Superior temporal gyrus (tissue), 1 donor: ENCODE results near the gene CYBRD1.
"Not testable (repeated sequence)": the region's sequence is repeated elsewhere in the genome, so short reads cannot be mapped to it uniquely, and the experiment has no call there.

Experiments
- DNase-seq: peaks from one replicate; pipeline ENCODE4 v3.0.0-alpha.2; 2016; ENCODE audit errors: extremely low spot score

CYBRD1 gene, protein sequence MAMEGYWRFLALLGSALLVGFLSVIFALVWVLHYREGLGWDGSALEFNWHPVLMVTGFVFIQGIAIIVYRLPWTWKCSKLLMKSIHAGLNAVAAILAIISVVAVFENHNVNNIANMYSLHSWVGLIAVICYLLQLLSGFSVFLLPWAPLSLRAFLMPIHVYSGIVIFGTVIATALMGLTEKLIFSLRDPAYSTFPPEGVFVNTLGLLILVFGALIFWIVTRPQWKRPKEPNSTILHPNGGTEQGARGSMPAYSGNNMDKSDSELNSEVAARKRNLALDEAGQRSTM

DNA sequence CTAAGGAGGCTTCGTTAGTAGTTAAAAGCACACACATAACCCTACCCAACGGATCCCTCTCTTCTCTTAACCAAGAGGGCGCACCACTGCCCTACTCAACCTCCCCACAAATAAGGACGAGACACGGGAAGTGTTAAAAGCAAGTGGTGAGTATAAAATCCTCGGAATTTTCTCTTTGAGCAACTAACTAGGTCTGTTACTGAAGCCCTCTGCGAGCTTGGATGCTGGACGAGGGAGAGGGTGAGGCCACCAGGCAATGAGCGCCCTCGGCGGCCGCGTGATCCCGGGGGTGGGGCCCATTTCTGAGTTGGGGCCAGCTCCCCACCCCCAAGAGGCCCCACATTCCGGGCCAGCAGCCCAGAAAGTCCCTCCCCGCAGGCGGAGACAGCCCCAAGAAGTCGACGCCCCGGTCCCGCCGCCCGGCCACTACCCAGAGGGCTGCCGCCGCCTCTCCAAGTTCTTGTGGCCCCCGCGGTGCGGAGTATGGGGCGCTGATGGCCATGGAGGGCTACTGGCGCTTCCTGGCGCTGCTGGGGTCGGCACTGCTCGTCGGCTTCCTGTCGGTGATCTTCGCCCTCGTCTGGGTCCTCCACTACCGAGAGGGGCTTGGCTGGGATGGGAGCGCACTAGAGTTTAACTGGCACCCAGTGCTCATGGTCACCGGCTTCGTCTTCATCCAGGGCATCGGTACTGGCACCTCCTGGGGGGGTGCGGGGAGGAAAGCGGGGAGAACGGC lies at the start of gene CYBRD1:
CYBRD1 (plus strand) TSS at position 423 of the 736 bp plus-strand sequence; CDS start at position 495, 72 bp downstream.
- DNase-seq: peak; percentile 82

DNA sequence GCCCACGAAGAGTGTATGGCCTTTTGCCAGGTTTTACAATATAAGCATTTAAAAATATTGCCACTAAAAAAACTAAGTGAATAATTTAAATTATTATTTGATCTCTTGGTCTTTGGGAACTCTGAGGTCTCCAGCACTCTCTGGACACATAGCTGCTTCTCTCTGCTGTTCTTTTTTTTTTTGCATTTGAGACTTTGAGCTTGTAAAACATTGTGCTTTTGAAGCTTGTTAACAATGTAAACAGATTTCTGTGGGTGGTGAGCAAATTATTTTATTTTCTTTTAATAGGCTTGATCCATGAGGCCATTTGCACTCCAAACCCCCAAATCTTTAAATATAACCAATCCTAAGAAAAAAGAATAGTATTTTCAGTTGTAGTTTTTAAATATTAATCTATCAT lies 46.3 kb upstream of the CYBRD1 start:
- no peak for DNase-seq

DNA sequence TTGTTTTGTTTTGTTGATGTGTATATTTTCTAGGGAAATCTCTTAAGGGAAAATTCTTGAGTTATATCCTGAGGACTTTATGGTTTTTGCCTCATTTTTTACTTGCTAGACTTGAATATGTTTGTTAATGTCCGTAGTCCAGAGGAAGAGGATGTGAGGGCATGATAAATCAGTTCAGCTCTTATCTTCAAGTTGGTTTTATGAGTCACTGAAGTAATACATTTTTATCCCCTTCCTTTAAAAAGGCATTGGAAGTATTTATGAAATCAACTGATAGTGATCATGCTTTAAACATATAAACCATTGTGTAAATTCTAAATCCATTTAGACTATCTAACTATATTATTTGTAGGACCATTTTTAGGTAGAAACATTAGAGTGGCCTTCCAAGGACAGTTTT lies 43.9 kb upstream of the CYBRD1 start:
- DNase-seq: no peak

GRCh38 chr2:171479154-171479814 lies 43.0 kb upstream of the CYBRD1 start:
- no peak for DNase-seq

- no peak for DNase-seq
These were observed 41.4 kb upstream of the CYBRD1 start for GRCh38 chr2:171480908-171481307.

- DNase-seq: no peak
These were observed 40.0 kb upstream of the CYBRD1 start for GRCh38 chr2:171482308-171482707.

- DNase-seq: no peak
These were observed 39.4 kb upstream of the CYBRD1 start for GRCh38 chr2:171482877-171483276.

- no peak for DNase-seq
These were observed 38.5 kb upstream of the CYBRD1 start for GRCh38 chr2:171483793-171484192.

- no peak for DNase-seq
These were observed 37.2 kb upstream of the CYBRD1 start for GRCh38 chr2:171485116-171485515.

- DNase-seq: no peak
These were observed 35.1 kb upstream of the CYBRD1 start for GRCh38 chr2:171487201-171487600.

- no peak for DNase-seq
These were observed 34.4 kb upstream of the CYBRD1 start for GRCh38 chr2:171487803-171488259.

- no peak for DNase-seq
These were observed 31.7 kb upstream of the CYBRD1 start for GRCh38 chr2:171490577-171490976.

DNA sequence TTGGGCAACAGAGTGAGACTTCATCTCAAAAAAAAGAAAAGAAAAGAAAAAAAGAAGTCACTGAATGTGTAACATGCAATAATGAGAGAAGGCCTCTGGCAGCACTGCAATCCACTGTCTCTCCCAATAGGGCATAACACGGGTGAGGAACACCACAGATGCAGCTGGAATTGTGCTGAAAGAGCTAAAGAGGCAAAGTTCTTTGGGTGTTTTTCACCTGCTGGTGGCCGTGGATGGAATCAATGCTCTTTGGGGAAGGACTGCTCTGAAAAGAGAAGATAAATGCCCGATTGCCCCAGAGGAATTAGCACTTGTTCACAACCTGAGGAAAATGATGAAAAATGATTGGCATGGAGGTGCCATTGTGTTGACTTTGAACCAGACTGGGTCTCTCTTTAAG lies 31.0 kb upstream of the CYBRD1 start:
- no peak for DNase-seq

- DNase-seq: no peak
These were observed 29.6 kb upstream of the CYBRD1 start for GRCh38 chr2:171492664-171493063.

- not testable (repeated sequence) for DNase-seq
These were observed 24.6 kb upstream of the CYBRD1 start for GRCh38 chr2:171497664-171498063.

GRCh38 chr2:171505374-171505773 lies 16.9 kb upstream of the CYBRD1 start:
- no peak for DNase-seq

DNA sequence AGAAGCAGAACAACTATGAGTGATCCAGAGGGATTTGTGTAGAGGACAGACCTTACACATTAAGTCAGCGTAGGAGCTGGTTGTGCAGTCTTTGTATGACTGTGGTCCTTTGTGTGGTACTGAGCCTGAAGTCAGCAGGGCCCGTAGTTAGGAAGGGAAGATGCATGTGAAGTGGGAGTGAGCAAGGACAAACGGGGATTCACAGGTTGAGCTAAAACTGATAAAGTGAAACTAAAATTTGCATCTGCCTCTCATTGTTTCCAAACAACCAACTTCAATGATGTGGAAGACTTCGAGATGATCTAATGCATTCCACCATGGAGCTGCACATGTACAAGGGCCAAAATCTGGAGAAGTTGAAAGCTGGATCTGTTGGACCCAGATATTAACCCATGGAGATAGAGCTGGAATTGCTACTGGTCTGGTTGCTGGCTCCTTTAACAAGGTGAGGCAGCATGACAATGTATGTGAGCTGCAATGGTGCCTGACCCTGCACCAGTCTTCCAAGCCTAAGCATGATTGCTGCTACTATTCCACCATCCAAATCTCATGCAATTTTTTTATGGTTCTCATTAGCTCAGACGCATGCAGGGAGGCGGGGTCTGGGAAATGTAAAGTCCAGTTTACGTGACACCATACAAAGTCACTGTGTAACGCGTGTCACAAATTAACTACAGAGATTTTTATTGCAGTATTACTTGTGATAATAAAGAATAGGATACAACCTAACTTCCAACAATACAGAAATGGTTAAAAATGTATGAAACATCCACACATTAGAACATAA lies 12.1 kb upstream of the CYBRD1 start:
- no peak for DNase-seq

- DNase-seq: no peak
These were observed 10.3 kb upstream of the CYBRD1 start for GRCh38 chr2:171512014-171512413.

DNA sequence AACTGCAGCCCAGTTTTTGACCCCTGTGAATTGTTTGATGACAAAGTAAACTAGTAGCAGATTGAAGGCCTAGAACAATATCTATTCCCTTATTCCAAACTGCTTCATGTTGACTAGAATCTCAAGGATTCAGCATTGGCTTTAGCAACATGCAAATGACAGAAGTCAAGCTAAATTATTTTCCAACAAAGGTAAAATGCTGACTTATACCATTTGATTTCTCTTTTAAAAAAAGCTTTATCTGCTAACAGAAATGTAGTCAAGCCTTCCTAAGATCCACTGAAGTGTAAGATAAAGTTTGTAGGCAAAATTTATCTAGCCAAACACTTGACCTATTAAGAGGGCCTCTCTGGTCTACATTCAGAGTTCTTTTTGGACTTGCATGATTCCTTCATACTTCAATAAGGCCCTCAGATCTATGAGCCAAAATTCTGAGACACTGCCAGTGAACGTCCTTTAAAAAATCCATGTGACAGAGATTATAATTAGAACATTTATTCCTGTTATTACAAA lies 9.5 kb upstream of the CYBRD1 start:
- DNase-seq: no peak

- no peak for DNase-seq
These were observed 8.5 kb upstream of the CYBRD1 start for GRCh38 chr2:171513719-171514160.

DNA sequence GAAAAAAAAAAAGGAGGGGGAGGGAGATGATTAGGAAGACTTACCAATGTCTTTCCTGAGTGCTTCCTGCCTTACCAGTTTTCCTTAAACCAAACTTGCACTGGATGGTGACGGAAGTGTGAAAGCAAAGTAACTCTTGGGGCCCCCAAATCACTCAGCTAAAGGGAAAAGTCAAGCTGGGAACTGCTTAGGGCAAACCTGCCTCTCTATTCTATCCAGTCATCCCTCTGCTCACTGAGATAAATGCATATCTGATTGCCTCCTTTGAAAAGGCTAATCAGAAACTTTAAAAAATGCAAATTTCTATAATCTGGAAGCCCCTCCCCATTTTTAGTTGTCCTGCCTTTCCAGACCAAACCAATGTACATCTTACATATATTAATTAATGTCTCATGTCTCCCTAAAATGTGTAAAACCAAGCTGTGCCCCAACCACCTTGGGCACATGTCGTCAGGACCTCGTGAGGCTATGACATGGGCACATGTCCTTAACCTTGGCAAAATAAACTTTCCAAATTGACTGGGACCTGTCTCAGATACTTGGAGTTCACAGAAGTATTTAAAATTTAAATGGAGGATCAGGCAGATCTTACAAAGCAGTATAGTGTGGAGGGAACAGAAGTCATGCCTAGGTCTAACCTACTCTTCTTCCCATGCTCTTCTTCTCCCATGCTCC lies 7.2 kb upstream of the CYBRD1 start:
- no peak for DNase-seq
